Stimulated activated CD8-positive, alpha-beta memory T cell treated with anti-CD3 and anti-CD28 coated beads, Interleukin-7, amount 100 ng/mL, for 1 hour (primary cell): ENCODE measurements around the gene PRR20G.
"Not testable (repeated sequence)": the region's sequence is repeated elsewhere in the genome, so short reads cannot be mapped to it uniquely, and the experiment has no call there.

Experiments
- DNase-seq, 2 donors: peaks; one replicate each; pipeline ENCODE4 v3.0.0-alpha.2; 2020; ENCODE audit warnings: low read depth in 2 of 2

PRR20G gene

GRCh38 chr3:127287840-127288239, at the start of gene PRR20G:
TSS of gene PRR20G (minus strand) at chr3:127288046. CDS start at chr3:127287365, 681 bp downstream.
- no peak for DNase-seq

DNA sequence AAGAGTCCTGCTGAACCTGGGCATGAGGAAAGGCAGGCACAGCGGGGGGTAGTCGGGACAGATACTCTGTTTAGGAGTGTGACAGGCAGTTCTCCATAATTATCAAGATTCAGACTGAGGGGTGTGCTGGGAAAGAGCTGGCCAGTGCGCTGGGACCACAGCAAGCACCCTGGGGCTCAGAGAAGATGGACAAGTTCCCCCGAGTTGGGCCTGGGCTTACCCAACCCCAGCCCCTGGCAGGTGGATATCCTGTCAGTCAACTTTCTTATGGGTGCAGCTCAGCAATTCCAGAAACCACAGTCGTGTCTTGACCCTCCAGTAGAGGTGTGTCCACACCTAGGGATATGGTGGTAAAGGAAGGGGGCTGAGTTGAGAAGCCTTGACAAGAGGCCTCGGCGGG, 49.2 kb upstream of the PRR20G start:
- no peak for DNase-seq

- no peak for DNase-seq
These were observed 48.3 kb upstream of the PRR20G start for GRCh38 chr3:127336101-127336500.

DNA sequence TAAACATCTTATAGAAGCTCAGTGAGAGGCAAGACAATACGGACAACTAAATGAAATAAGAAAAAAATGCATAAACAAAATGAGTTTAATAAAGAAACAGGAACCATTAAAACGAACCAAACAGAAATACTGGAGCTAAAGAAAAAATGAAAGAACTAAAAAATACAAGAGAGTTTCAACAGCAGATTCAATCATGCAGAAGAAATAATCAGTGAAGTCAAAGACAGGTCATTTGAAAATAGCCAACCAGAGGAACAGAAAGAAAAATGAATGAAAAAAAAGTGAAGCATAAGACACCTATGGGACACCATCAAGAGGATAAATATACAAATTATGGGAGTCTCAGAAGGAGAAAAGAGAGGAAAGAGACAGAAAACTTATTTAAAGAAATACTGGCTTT, 42.5 kb upstream of the PRR20G start:
- no peak for DNase-seq

GRCh38 chr3:127329631-127330285, 41.9 kb upstream of the PRR20G start:
- no peak for DNase-seq

DNA sequence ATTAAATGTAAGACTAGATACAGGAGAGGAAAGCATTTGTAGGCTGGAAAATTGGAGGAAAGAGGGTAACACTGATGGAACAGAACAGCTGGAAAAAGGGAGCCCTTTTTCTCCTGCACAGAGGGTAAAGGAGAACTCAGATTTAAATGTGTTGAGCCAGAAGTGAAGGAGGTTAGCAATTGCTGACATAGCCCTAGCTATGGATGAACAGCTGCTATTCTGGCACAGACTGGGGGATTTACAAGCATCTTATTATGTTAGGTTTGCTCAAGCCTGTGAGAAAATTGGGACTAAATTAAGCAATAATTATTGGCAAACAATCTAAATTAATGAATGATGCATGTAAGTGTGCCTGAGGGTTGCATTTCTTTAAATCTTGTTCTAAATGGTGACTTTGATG, 40.6 kb upstream of the PRR20G start:
- DNase-seq = no peak

DNA sequence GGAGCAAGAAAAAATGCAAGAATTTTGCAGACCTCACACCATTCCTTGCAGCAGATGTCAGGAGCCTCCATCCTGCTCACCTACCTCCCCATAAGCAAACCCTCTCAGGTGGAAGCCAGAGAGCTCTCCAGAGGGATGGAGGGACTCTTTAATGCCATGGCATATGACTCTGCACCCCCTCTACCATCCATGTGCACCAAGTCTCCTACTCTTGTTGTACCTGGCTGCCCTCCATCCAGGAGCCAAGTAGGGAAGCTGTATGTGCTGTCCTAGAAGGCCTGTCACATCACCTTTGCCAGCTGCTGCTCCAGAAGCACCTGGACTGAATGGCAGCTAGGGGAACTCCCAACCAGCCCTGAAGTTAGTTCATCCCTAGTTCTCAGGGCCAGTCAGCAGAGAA, 38.5 kb upstream of the PRR20G start:
- no peak for DNase-seq

DNA sequence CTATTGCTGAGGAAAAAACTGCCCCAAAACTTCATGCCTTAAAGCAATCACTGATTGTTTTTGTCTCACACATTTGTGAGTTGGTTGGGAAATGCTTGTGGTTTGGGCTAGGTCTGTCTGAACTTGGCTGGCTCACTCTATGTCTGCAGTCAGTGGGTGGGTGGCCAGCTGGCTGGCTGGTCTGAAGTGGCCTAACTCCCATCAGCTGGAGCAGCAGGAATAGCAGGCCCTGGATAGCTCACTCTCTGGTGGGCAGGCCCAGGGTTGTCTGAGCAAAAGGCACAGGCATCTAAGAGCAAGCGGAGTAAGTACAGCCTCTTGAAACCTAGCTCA, 37.7 kb upstream of the PRR20G start:
- no peak for DNase-seq

DNA sequence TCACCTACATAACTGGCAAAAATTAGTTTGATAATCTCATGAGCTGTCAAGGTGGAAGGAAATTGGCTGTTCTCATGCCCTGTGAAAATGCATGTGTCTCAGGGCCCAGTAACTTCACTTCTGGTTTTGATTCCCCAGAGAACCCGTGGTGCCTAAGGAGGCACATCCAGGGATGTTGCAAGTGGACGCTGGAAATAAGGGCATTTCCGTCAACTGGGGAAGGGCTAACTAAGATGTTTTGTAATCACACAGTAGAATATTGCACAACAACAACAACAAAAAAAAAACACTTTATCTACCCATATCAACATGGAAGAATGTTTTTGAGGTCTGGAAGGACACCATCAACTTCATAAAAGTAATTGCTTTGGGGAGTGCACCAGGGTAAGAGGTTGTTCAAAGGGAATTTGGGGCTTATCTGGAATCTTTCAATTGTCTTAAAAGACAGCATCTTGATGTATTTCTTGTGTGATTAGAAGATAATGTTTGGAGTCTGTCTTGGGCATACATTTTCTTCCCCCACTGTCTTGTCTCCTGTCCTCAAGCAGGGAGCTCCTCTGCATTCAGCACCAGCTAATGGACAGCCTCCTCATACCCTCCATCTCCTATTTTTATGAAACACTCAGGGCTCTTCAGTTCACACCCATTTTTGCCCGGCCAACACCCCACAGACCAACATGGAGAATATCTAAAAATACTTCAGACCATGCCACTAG, 37.2 kb upstream of the PRR20G start:
- DNase-seq = no peak

DNA sequence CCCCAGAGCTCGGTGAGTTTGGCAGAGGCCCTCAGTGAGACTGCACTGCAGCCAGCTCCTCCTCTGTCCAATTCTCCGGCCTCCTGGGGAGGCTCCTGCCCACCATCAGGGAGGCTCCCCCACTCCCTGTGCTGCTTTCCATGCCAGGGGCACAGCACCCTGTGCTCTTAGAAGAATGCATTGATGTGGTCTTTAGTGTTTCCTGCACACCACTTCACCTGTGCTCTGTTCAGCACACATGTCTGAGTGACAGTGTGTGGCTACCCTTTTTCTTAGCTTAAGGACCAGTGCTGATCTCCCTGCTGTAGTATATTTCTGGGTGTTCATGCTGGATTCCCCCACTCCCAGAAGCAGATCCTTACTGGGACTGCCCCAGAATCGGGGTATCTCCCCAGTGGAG, 36.2 kb upstream of the PRR20G start:
- no peak for DNase-seq

- no peak for DNase-seq
These were observed 35.7 kb upstream of the PRR20G start for GRCh38 chr3:127323581-127323980.

GRCh38 chr3:127321371-127321770, 33.5 kb upstream of the PRR20G start:
- DNase-seq = no peak

DNA sequence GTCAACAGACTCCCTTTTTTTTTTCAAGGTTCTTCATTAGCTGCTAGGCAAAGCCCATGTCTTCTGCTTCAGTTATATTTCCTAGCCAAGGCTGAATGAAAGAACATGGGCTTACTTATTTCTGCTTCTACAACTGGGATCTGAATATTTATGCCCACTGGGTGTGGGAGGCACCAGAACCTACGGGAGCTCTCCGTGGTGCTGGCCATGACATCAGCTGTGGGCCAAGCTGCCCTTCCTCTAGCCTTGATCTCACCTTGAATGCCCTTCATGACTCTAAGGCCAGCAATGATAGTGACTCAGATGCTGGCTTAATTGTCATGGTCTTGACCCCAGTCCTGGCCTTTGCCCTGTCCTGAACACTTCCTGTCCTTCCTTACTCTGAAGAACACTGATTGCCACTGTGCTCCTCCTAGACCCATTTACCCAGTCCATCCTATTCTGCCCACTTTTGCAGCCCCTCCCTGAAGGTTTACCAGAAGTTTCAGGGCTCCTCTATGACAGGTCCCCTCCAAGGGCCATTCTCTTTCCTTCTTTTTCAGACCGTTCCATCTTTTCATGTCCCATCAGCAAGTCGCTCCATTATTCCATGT, 32.8 kb upstream of the PRR20G start:
- DNase-seq = no peak

GRCh38 chr3:127316685-127317084, 28.8 kb upstream of the PRR20G start:
- no peak for DNase-seq

GRCh38 chr3:127312818-127313217, 25.0 kb upstream of the PRR20G start:
- no peak for DNase-seq

- not testable (repeated sequence) for DNase-seq
These were observed 21.0 kb upstream of the PRR20G start for GRCh38 chr3:127308821-127309220.

DNA sequence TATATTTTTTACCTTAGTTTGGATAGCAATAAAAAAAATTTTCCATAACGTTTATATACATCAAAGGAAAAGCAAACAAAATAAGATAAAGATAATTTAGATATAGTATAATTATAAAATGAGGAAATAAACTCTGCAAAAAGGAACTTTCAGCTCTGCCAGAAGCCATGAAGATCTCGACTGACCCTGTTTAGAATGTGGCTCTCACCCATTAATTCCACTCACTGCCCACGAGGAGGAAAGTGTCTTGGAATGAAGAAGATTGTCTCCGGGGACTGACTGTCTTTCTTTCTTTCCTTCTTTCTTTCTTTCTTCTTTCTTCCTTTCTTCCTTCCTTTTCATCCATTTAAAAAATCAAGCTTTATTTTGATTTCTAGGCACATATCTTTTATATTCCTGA, 20.1 kb upstream of the PRR20G start:
- no peak for DNase-seq

GRCh38 chr3:127307112-127307835, 19.4 kb upstream of the PRR20G start:
- no peak for DNase-seq

DNA sequence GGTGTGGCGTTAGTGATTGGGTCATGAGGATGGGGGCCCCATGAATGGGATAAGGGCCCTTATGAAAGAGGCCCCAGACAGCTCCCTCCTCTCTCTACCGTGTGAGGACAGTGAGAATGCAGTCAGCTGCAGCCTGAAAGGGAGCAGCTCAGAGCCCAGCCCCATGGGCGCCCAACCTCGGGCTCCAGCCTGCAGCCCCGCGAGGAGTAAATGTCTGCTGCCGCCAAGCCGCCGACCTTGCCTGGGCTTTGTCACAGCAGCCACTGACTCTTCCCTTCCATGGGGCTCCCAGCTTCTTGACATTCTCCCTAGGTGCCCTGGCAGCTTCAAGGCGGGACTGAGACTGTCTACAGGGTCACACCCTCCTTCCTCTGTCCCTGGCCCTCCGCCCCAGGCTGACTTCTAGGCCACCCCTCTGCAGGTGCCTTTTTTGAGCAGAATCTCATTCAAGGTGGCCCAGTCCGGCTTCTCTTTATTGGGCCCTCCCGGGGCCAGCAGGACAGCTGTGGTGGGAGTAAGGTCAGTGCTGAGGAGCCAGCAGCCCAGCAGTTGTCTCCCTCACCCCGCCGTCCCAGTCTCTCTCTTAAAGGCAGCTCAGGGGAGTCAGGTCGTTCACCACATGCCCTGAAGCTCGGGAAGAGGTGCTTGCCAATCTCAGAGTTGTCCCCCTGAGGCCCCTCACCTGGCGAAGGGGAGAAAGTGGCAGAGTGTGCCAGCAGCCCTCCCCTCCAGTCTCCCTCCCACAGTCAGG, 18.7 kb upstream of the PRR20G start:
- no peak for DNase-seq

- no peak for DNase-seq
These were observed 17.7 kb upstream of the PRR20G start for GRCh38 chr3:127305499-127306060.

- no peak for DNase-seq
These were observed 16.4 kb upstream of the PRR20G start for GRCh38 chr3:127304121-127304744.
